Esophagus squamous epithelium (tissue), 4 donors: ENCODE measurements around the gene SPECC1.
"Not testable (repeated sequence)": the region's sequence is repeated elsewhere in the genome, so short reads cannot be mapped to it uniquely, and the experiment has no call there.

Experiments used
- CTCF ChIP-seq, 6 experiments: fragments of 450-650 bp in 4 of 6; fragments of 200-600 bp in 2 of 6; sonication (generic) in 2 of 6; IDR thresholded peaks; one replicate each; pipeline ENCODE4 v1.5.1; 2016 to 2019; ENCODE audit warnings: antibody characterized with exemption in 6 of 6, mild to moderate bottlenecking in 4 of 6, moderate library complexity in 4 of 6
- POLR2A ChIP-seq, 4 donors: fragments of 450-650 bp; IDR thresholded peaks; one replicate each; pipeline ENCODE4 v1.6.1; 2017; ENCODE audit warnings: antibody characterized with exemption in 4 of 4, mild to moderate bottlenecking in 4 of 4, moderate library complexity in 3 of 4

GRCh38 chr17:20352567-20352966, 343.4 kb downstream of the SPECC1 start:
- not testable (repeated sequence) for TF ChIP-seq CTCF, POLR2A (IDR thresholded peaks at IDR 0.05)
